NT2/D1 (cell line): ENCODE results near the gene AFMID.

Experiments used
- SUZ12 ChIP-seq: IDR thresholded peaks from 2 replicates; pipeline ENCODE4 v1.6.1; 2011; ENCODE audit not compliant: insufficient read length, insufficient read depth; ENCODE audit errors: extremely low read depth
- YY1 ChIP-seq: IDR thresholded peaks from 2 replicates; pipeline ENCODE4 v1.6.1; 2011; ENCODE audit not compliant: insufficient read length, insufficient read depth
- ZNF274 ChIP-seq: IDR thresholded peaks from 2 replicates; pipeline ENCODE4 v1.6.1; 2011; ENCODE audit warnings: mild to moderate bottlenecking, low read depth, low read length

- TF ChIP-seq ZNF274 (no peak), YY1 (no peak), SUZ12 (no peak)
Observed at GRCh38 chr17:78143214-78144146, 43.7 kb upstream of the AFMID start.
